ENCODE data around the gene ZNF628. TPM values are rescaled to one million over a fixed set of nuclear protein-coding genes. Genes with fewer than 3 reads are reported as not detected.

The ZNF628 gene
- total RNA-seq, 1 experiment from 2014 or later: 16.7 TPM

GRCh38 chr19:55488986-55489710 is 12.7 kb downstream of the ZNF628 start:
- BruUV-seq (replicated peaks): no TSS peak
- ChIA-PET POLR2A (ENCODE audit: low non-redundant PET) (no interaction called here), CTCF (no interaction called here)
- Histone ChIP-seq H3K9me3 (ENCODE audit: low read depth, low read length, poor library complexity, severe bottlenecking) (no peaks in the 10 kb centered on the region), H3K27me3 (replicated peaks; ENCODE audit: insufficient read depth, low read depth, low read length, poor library complexity) (no peaks in the 10 kb centered on the region), H3K27ac (ENCODE audit: low read depth, low read length, poor library complexity, severe bottlenecking) (no peak overlapping the region), H3K4me1 (ENCODE audit: insufficient read depth, low read length, poor library complexity, severe bottlenecking) (peaks cover 35% of the 10 kb centered on the region), H3K36me3 (ENCODE audit: insufficient read depth, low read length, poor library complexity, severe bottlenecking) (no peaks in the 10 kb centered on the region), H3K4me3 (ENCODE audit: low read depth, low read length, poor library complexity, severe bottlenecking) (no peak overlapping the region)
- intact Hi-C loops (cut with micrococcal nuclease; ENCODE audit: unreplicated experiment): no loop called here
- TF ChIP-seq CTCF (conservative IDR thresholded peaks at IDR 0.05; ENCODE audit: low read depth, low read length): no peak
- no peak for TF ChIP-seq EZH2 (IDR thresholded peaks at IDR 0.05; ENCODE audit: borderline replicate concordance, low read depth, low read length, poor library complexity, severe bottlenecking)
- DNase-seq (ENCODE audit: low spot score): no peak

DNA sequence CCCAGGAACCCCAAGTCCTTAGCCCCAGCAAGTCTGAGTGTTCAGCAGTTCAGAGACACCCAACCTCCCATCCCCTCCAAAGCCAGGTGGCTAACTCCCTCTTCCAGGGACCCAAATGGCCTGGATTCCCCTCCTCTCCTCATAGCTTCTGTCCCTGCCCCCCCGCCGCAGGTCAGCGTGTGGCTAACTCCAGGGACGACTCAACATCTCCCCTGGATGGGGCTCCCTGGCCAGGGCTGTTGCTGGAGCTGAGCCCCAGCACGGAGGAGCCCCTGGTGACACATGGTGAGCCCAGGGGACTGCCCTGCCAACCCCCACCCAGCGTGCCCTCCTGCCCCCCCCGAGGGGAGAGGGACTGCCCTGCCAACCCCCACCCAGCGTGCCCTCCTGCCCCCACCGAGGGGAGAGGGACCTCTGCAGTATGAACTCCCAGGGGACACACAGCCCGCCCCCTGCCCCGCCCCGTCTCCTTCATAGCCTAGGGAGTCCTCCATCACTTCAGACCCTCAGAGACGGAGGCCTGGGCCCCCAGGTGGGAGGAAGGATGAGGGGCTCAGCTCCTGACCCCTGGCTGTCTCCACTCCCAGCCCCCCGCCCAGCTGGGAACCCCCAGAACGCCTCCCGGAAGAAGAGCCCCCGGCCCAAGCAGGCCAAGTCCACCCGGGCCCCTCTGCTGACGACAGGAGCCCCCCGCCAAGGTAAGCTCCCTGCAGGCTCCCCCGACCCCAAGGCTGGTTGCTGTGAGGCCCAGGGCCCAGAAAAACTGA is 13.5 kb downstream of the ZNF628 start:
- H3K4me1 ChIP-seq (ENCODE audit: insufficient read depth, low read length, poor library complexity, severe bottlenecking): peaks cover 32% of the 10 kb centered on the region
- intact Hi-C loops (cut with micrococcal nuclease; ENCODE audit: unreplicated experiment): no loop called here
- no peak overlapping the region for H3K27ac ChIP-seq (ENCODE audit: low read depth, low read length, poor library complexity, severe bottlenecking)
- no peaks in the 10 kb centered on the region for H3K36me3 ChIP-seq (ENCODE audit: insufficient read depth, low read length, poor library complexity, severe bottlenecking)
- ChIA-PET CTCF (no interaction called here), POLR2A (ENCODE audit: low non-redundant PET) (no interaction called here)
- H3K4me3 ChIP-seq (ENCODE audit: low read depth, low read length, poor library complexity, severe bottlenecking): no peak overlapping the region
- TF ChIP-seq CTCF (conservative IDR thresholded peaks at IDR 0.05; ENCODE audit: low read depth, low read length): no peak
- no peak for TF ChIP-seq EZH2 (IDR thresholded peaks at IDR 0.05; ENCODE audit: borderline replicate concordance, low read depth, low read length, poor library complexity, severe bottlenecking)
- no peaks in the 10 kb centered on the region for H3K27me3 ChIP-seq (replicated peaks; ENCODE audit: insufficient read depth, low read depth, low read length, poor library complexity)
- no TSS peak for BruUV-seq (replicated peaks)
- no peaks in the 10 kb centered on the region for H3K9me3 ChIP-seq (ENCODE audit: low read depth, low read length, poor library complexity, severe bottlenecking)
- DNase-seq (ENCODE audit: low spot score): no peak

DNA sequence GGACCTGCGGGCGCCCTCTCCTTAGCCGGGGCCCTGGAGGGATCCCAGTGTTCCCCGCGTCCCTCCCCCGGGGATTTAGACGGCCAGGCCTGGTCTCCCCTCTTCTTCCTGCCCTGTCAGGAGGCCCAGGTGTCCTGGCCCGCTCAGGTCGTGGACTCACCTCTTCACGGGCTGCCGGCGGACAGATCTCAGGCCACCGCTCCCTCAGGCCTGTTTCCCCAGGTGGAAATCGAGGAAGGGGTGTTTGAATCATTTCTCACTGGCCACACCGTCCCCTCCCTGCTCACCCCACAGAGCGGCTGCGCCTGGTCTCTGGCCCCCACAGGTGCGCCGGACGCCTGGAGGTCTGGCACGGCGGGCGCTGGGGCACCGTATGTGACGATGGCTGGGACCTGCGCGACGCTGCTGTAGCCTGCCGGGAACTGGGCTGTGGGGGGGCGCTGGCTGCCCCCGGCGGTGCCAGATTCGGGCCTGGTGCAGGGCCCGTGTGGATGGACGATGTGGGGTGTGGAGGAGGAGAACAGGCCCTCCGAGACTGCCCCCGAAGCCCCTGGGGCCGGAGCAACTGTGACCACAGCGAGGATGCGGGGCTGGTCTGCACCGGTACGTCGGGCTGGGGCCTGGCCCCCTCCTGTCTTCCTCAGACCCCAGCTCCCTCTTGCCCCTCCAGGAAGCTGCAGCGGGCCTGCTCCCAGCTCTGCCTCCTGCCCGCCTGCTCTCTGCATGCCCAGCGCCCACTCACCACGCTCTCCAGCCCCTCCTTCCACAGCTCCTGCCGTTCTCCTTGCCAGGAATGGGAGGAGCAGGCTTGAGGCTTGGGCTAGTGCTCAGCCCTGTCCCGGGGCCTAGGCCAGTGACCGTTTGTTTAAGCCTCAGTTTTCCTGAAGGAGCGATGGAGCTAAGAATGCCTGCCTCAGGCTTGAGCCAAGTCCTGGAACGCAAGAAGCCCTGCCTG is 14.3 kb downstream of the ZNF628 start:
- intact Hi-C loops (cut with micrococcal nuclease; ENCODE audit: unreplicated experiment): no loop called here
- H3K27me3 ChIP-seq (replicated peaks; ENCODE audit: insufficient read depth, low read depth, low read length, poor library complexity): no peaks in the 10 kb centered on the region
- CTCF ChIA-PET: no interaction called here
- BruUV-seq (replicated peaks): no TSS peak
- no peak overlapping the region for H3K27ac ChIP-seq (ENCODE audit: low read depth, low read length, poor library complexity, severe bottlenecking)
- H3K4me3 ChIP-seq (ENCODE audit: low read depth, low read length, poor library complexity, severe bottlenecking): no peak overlapping the region
- no peaks in the 10 kb centered on the region for H3K36me3 ChIP-seq (ENCODE audit: insufficient read depth, low read length, poor library complexity, severe bottlenecking)
- H3K9me3 ChIP-seq (ENCODE audit: low read depth, low read length, poor library complexity, severe bottlenecking): no peaks in the 10 kb centered on the region
- TF ChIP-seq EZH2 (IDR thresholded peaks at IDR 0.05; ENCODE audit: borderline replicate concordance, low read depth, low read length, poor library complexity, severe bottlenecking) (no peak), CTCF (conservative IDR thresholded peaks at IDR 0.05; ENCODE audit: low read depth, low read length) (no peak)
- no peak for DNase-seq (ENCODE audit: low spot score)
- POLR2A ChIA-PET (ENCODE audit: low non-redundant PET): no interaction called here
- H3K4me1 ChIP-seq (ENCODE audit: insufficient read depth, low read length, poor library complexity, severe bottlenecking): peaks cover 28% of the 10 kb centered on the region

Data from A673 (cell line).